Measurements from ENCODE around the gene SLC26A8. TPM values are rescaled to one million over a fixed set of nuclear protein-coding genes. Genes with fewer than 3 reads are reported as not detected.

Gene SLC26A8
- total RNA-seq, 2 donors from 2014 or later = 15.2 TPM; not detected in 1

DNA sequence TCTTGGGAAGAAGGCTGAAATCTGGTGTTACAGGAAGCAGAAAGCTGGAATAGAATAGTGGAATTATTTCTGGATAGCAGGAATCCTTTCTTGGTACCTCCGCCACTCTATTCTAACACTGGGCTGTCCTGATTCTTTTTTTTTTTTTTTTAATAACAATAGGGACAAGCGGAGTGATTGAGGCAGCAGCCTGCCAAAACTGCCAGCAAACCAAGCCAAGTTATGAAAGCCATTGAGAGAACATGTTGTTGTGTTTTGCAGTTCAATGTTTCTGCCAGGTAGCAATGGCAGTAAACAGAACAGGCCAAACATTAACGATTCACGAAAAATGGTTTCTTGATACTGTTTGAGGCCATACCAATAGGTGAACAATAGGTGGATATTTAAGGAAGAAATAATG, 47.1 kb downstream of the SLC26A8 start:
- TF ChIP-seq POLR2AphosphoS5 (IDR thresholded peaks at IDR 0.05) (no peak), POLR2A (IDR thresholded peaks at IDR 0.05) (no peak)
- TF ChIP-seq, protein P1, sequence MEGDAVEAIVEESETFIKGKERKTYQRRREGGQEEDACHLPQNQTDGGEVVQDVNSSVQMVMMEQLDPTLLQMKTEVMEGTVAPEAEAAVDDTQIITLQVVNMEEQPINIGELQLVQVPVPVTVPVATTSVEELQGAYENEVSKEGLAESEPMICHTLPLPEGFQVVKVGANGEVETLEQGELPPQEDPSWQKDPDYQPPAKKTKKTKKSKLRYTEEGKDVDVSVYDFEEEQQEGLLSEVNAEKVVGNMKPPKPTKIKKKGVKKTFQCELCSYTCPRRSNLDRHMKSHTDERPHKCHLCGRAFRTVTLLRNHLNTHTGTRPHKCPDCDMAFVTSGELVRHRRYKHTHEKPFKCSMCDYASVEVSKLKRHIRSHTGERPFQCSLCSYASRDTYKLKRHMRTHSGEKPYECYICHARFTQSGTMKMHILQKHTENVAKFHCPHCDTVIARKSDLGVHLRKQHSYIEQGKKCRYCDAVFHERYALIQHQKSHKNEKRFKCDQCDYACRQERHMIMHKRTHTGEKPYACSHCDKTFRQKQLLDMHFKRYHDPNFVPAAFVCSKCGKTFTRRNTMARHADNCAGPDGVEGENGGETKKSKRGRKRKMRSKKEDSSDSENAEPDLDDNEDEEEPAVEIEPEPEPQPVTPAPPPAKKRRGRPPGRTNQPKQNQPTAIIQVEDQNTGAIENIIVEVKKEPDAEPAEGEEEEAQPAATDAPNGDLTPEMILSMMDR (IDR thresholded peaks at IDR 0.05) = no peak
- no peaks in the 10 kb centered on the region for H3K4me1 ChIP-seq (replicated peaks)
- no peak for DNase-seq (ENCODE audit: low spot score)
- no peak overlapping the region for H3K4me3 ChIP-seq
- WGBS = 77% methylated on average over 4 of the region's 4 CpGs
- no peaks in the 10 kb centered on the region for H3K36me3 ChIP-seq
- H3K9me3 ChIP-seq = no peaks in the 10 kb centered on the region
- intact Hi-C loops (cut with DNase I) = no loop called here
- H3K27ac ChIP-seq = no peak overlapping the region
- no peaks in the 10 kb centered on the region for H3K27me3 ChIP-seq (replicated peaks; ENCODE audit: insufficient read depth)

DNA sequence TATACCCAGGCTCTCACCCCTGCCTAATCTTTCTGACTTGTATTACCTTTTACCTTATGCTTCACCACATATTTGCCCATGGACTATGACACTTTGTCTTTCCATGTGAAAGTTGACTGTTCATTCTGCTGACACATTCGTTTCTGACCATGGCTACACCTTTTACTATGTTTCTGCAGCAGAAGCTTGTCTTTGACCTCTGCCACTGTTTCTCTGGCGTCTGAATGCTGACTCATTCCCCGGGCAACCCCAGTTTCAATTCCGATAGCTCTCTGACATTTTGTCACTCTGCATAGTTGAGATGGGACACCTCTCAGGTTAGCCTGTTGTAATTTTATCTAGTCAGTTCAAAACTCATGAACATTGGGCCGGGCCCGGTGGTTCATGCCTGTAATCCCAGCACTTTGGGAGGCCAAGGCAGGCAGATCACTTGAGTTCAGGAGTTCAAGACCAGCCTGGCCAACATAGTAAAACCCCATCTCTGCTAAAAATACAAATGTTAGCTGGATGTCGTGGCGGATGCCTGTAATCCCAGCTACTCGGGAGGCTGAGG, 50.7 kb downstream of the SLC26A8 start:
- H3K36me3 ChIP-seq = no peaks in the 10 kb centered on the region
- WGBS = 84% methylated on average over 9 of the region's 9 CpGs
- no peaks in the 10 kb centered on the region for H3K4me1 ChIP-seq (replicated peaks)
- no peak overlapping the region for H3K4me3 ChIP-seq
- intact Hi-C loops (cut with DNase I) = no loop called here
- no peak overlapping the region for H3K27ac ChIP-seq
- no peaks in the 10 kb centered on the region for H3K27me3 ChIP-seq (replicated peaks; ENCODE audit: insufficient read depth)
- no peaks in the 10 kb centered on the region for H3K9me3 ChIP-seq
- no peak for DNase-seq (ENCODE audit: low spot score)
- TF ChIP-seq POLR2AphosphoS5 (IDR thresholded peaks at IDR 0.05) (no peak), POLR2A (IDR thresholded peaks at IDR 0.05) (no peak)
- TF ChIP-seq, protein P1 (IDR thresholded peaks at IDR 0.05) = no peak

DNA sequence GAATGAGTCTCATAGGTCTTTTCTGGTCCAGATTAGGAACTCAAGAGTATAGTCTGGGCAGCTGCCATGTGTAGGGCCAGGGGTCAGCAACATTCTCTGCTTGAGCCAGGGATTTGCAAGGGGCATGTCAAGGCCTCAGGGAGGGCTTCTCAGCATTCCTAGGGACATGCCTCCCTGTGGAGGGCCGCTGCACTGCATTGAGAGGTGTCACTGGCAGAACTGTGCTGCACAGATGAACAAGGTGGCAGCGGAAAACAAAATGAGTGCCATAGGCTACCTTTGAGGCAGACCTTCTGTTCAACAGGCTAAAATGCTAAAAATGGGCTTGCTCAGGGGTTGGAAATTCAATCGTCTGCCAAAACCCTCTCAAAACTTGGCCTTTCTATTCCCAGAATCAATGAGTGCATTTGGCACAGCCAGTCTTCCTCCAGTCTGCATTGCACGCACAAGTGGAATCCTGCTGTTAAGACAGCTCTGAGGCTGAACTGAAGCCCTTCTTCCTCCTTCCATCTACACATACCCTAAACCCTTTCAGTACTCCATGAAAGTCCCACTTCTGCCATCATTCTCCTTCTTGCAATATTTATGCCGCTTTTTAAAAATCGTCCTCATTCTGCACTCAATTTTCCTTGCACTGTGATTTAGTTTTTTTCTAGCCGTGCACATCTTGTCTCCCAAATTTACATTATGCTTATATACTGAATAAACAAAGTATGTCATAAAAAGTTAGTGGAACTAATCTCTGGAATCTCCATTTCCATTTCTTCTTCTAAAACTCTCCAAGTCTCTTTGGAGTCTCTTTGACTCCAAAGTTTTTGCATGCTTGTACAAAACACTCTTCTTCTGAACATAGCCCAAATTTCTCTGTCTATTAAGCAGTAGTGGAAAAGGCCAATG, 51.7 kb downstream of the SLC26A8 start:
- TF ChIP-seq POLR2AphosphoS5 (IDR thresholded peaks at IDR 0.05) = no peak
- TF ChIP-seq, protein P1 (IDR thresholded peaks at IDR 0.05) = no peak
- no peak for TF ChIP-seq POLR2A (IDR thresholded peaks at IDR 0.05)
- Histone ChIP-seq H3K4me3 (no peak overlapping the region), H3K9me3 (no peaks in the 10 kb centered on the region), H3K27ac (no peak overlapping the region), H3K4me1 (replicated peaks) (no peaks in the 10 kb centered on the region), H3K36me3 (no peaks in the 10 kb centered on the region), H3K27me3 (replicated peaks; ENCODE audit: insufficient read depth) (no peaks in the 10 kb centered on the region)
- 71% methylated on average over 7 of the region's 7 CpGs for WGBS
- intact Hi-C loops (cut with DNase I) = no loop called here
- no peak for DNase-seq (ENCODE audit: low spot score)

DNA sequence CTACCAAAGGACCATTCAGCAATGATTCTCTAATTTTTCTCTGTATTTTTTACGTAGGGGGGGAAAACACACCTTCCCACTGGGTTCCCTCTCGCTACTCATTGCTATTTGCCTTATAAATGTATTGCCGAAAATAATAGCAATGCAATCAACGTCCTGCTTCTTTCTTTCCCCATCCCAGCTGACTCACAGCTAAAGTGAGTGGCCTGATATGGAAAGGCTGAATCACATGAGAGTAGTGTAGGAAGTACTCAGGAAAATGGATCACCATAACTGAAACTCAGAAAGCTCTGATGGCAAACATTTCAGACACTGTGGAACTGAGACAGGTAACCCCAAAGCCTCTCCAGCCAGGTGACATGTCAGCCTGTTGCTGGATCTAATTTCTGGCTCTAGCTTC, 54.3 kb downstream of the SLC26A8 start:
- no peak overlapping the region for H3K27ac ChIP-seq
- 84% methylated on average over 4 of the region's 4 CpGs for WGBS
- intact Hi-C loops (cut with DNase I) = no loop called here
- H3K4me3 ChIP-seq = no peak overlapping the region
- TF ChIP-seq, protein P1 (IDR thresholded peaks at IDR 0.05) = no peak
- TF ChIP-seq POLR2AphosphoS5 (IDR thresholded peaks at IDR 0.05) (no peak), POLR2A (IDR thresholded peaks at IDR 0.05) (no peak)
- H3K9me3 ChIP-seq = no peaks in the 10 kb centered on the region
- no peaks in the 10 kb centered on the region for H3K4me1 ChIP-seq (replicated peaks)
- no peaks in the 10 kb centered on the region for H3K27me3 ChIP-seq (replicated peaks; ENCODE audit: insufficient read depth)
- no peaks in the 10 kb centered on the region for H3K36me3 ChIP-seq
- no peak for DNase-seq (ENCODE audit: low spot score)

DNA sequence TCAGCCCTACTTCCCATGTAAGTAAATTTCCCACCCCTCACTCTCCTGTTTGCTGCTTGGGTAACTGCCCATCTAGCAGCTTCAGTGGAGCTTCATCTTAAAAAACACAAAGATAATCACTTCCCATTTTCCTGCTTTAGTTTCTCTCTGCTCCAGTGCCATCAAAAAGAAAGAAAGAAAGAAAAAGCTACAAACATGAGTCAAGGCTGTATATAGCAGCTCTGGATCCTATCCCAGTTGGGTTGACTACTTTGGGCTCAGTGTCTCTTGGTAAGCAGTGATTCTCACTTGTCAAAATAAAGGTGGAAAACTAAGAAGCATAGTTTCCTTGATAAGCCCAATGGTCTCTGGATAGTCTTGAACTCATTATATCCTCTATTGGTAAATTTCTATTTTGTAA, 54.8 kb downstream of the SLC26A8 start:
- Histone ChIP-seq H3K27ac (no peak overlapping the region), H3K4me3 (no peak overlapping the region), H3K9me3 (no peaks in the 10 kb centered on the region), H3K36me3 (no peaks in the 10 kb centered on the region), H3K27me3 (replicated peaks; ENCODE audit: insufficient read depth) (no peaks in the 10 kb centered on the region), H3K4me1 (replicated peaks) (no peaks in the 10 kb centered on the region)
- TF ChIP-seq POLR2AphosphoS5 (IDR thresholded peaks at IDR 0.05) = no peak
- TF ChIP-seq, protein P1 (IDR thresholded peaks at IDR 0.05) = no peak
- TF ChIP-seq POLR2A (IDR thresholded peaks at IDR 0.05) = no peak
- DNase-seq (ENCODE audit: low spot score) = no peak
- intact Hi-C loops (cut with DNase I) = no loop called here

All from prostate gland (tissue), 2 donors.